ENCODE measurements around the gene UBE2E2. TPM values are rescaled to one million over a fixed set of nuclear protein-coding genes. Genes with fewer than 3 reads are reported as not detected.
"Not testable (repeated sequence)": the region's sequence is repeated elsewhere in the genome, so short reads cannot be mapped to it uniquely, and the experiment has no call there.

Gene UBE2E2
- total RNA-seq, 1 donor from 2014 or later = 45.9 TPM

DNA sequence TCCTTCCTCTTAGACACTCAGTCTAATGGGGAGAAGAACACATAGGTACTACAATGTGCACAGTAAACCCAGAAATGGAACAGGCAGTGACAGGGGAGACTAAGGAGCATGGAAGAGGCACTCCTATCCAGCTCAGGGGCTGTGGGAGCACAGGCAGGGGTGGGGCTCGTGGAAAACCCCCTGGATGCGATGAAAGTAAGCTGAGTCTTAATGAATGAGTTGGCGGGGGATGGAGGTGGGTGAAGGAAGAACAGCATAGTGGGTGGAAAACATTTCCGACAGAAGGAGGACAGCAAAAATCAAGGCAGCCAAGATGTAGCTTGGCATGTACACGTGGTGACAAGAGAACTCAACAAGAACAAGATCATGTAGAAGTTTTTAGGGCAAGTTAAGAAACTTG is 33.6 kb upstream of the UBE2E2 start:
- TF ChIP-seq, protein P1, sequence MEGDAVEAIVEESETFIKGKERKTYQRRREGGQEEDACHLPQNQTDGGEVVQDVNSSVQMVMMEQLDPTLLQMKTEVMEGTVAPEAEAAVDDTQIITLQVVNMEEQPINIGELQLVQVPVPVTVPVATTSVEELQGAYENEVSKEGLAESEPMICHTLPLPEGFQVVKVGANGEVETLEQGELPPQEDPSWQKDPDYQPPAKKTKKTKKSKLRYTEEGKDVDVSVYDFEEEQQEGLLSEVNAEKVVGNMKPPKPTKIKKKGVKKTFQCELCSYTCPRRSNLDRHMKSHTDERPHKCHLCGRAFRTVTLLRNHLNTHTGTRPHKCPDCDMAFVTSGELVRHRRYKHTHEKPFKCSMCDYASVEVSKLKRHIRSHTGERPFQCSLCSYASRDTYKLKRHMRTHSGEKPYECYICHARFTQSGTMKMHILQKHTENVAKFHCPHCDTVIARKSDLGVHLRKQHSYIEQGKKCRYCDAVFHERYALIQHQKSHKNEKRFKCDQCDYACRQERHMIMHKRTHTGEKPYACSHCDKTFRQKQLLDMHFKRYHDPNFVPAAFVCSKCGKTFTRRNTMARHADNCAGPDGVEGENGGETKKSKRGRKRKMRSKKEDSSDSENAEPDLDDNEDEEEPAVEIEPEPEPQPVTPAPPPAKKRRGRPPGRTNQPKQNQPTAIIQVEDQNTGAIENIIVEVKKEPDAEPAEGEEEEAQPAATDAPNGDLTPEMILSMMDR (IDR thresholded peaks at IDR 0.05) = no peak
- H3K27ac ChIP-seq = no peak overlapping the region
- no peaks in the 10 kb centered on the region for H3K27me3 ChIP-seq
- no peak for DNase-seq
- intact Hi-C loops (cut with DNase I) = no loop called here
- peaks cover 5% of the 10 kb centered on the region for H3K4me1 ChIP-seq
- H3K4me3 ChIP-seq = no peak overlapping the region
- no peaks in the 10 kb centered on the region for H3K36me3 ChIP-seq
- ATAC-seq = no peak
- H3K9me3 ChIP-seq = no peaks in the 10 kb centered on the region

- ATAC-seq = no peak
- intact Hi-C loops (cut with DNase I) = no loop called here
- Histone ChIP-seq H3K4me3 (no peak overlapping the region), H3K9me3 (no peaks in the 10 kb centered on the region), H3K27me3 (no peaks in the 10 kb centered on the region), H3K36me3 (no peaks in the 10 kb centered on the region), H3K27ac (no peak overlapping the region), H3K4me1 (peaks cover 6% of the 10 kb centered on the region)
- DNase-seq = no peak
- TF ChIP-seq, protein P1 (IDR thresholded peaks at IDR 0.05) = no peak
Measured at GRCh38 chr3:23170291-23170690, 32.8 kb upstream of the UBE2E2 start.

DNA sequence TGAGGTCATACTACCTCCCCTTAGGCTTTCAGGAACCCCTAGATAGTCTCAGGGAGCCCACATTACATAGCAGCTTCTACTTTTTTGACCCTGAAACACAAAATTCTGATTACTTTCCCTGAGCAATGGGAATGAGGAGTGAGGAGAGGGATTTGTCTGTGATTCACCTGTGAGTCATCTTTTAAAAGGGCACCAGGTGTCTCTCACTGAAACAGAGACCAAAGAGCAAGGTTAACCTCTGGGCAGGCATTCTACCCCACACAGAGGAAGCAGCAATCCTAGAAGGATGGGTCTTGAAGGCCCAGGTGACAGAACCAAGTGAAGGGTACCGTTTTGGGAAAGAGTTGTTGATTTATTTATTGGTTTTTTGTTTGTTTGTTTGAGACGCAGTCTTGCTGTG is 31.1 kb upstream of the UBE2E2 start:
- H3K4me3 ChIP-seq = no peak overlapping the region
- H3K36me3 ChIP-seq = no peaks in the 10 kb centered on the region
- intact Hi-C loops (cut with DNase I) = no loop called here

DNA sequence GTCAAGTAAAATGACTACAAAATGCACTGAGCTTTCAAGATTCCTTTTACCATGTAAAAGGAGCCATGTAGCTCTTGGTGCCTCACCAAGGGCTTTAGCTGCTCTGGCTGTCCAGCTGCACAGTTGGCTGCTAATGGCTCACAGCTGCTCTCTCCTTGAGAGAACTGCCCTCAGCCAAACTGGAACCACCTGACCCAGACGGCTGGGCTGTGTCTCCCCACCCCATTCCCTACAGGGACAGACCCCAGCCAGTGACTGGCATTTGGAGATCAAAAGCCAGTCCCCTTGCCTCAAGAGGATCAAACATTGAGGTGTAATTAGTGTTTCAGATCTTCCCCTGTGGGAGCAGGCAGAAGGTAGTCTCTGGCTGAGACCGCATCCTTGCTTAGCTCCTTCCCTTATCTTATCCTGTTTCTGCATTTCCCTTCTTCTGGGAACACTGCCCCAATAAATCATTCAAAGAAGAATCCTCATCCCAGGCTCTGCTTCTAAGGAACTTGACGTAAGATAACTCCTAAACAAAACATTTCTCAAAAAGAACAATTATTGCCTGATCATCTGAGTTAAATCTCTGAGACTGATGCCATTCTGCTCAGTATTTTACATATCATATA is 28.6 kb upstream of the UBE2E2 start:
- DNase-seq (no peak), ATAC-seq (peak; percentile 62)
- Histone ChIP-seq H3K4me1 (peaks cover 6% of the 10 kb centered on the region), H3K27me3 (no peaks in the 10 kb centered on the region), H3K9me3 (no peaks in the 10 kb centered on the region), H3K36me3 (no peaks in the 10 kb centered on the region), H3K27ac (no peak overlapping the region), H3K4me3 (no peak overlapping the region)
- TF ChIP-seq, protein P1 (IDR thresholded peaks at IDR 0.05) = no peak
- intact Hi-C loops (cut with DNase I) = no loop called here

More for the DNA sequence above, 31.1 kb upstream of the UBE2E2 start:
- ATAC-seq (no peak), DNase-seq (no peak)
- H3K27me3 ChIP-seq = no peaks in the 10 kb centered on the region
- H3K9me3 ChIP-seq = no peaks in the 10 kb centered on the region
- peaks cover 6% of the 10 kb centered on the region for H3K4me1 ChIP-seq
- H3K27ac ChIP-seq = no peak overlapping the region
- TF ChIP-seq, protein P1 (IDR thresholded peaks at IDR 0.05) = no peak

DNA sequence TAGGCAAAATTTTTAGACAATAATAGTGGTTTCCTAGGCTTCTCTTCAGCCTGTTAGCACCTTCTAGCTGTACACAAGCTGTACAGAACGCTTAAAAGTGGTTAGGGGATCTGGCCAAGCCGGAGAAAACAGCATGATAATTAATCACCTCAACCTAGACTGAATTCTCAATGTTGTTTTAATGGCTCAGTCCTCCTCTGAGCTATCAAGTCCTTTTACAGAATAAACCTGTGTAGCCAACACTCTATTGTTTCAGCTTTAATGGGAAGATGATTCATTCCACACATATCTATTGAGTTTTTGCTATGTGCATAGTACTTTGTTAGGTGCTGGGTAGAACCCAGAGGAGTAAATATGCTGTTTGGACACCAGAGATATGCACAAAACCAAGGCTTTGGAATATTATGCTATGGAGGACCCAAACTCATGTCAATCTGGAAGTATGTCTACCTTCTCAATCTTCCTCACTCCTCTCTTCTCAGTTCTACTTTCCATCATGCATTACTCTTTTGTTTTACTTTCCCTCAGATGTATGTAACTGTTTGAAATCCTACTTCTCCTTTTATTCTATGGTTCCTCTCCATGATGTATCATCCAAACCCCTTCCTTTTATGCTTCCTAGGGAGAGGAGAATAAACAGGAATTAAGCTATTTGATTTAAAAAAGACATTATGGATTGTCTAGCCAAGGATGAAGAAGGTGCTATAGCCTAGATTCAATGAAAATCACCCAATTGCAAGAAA is 27.6 kb upstream of the UBE2E2 start:
- Histone ChIP-seq H3K36me3 (no peaks in the 10 kb centered on the region), H3K4me3 (no peak overlapping the region), H3K9me3 (no peaks in the 10 kb centered on the region), H3K4me1 (peaks cover 6% of the 10 kb centered on the region), H3K27ac (no peak overlapping the region), H3K27me3 (no peaks in the 10 kb centered on the region)
- DNase-seq = no peak
- ATAC-seq = peak; percentile 39
- TF ChIP-seq, protein P1 (IDR thresholded peaks at IDR 0.05) = no peak
- intact Hi-C loops (cut with DNase I) = no loop called here

DNA sequence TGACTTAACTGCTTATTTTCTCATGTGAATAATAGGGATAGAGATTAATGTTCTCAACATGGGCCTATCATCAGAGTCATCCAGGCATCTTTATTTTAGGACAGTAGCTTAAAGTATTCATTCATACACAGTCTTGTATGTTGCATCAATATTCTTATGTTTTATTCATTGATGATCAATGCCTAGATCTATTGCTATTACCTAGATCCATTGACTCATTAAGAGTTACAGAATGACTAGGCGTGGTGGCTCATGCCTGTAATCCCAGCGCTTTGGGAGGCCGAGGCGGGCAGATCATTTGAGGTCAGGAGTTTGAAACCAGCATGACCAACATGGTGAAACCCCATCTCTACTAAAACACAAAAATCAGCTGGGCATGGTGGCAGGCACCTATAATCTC is 26.3 kb upstream of the UBE2E2 start:
- DNase-seq = not testable (repeated sequence)

More for the DNA sequence above, 26.3 kb upstream of the UBE2E2 start:
- H3K9me3 ChIP-seq; ATAC-seq; intact Hi-C loops (cut with DNase I); H3K4me1 ChIP-seq; H3K4me3 ChIP-seq; H3K27me3 ChIP-seq; H3K27ac ChIP-seq; H3K36me3 ChIP-seq: not testable (repeated sequence)

Data from upper lobe of right lung (tissue), 1 donor.